Naive thymus-derived CD8-positive, alpha-beta T cell (primary cell): ENCODE measurements around the gene RAD51B. TPM values are rescaled to one million over a fixed set of nuclear protein-coding genes. Genes with fewer than 3 reads are reported as not detected.
"Not testable (repeated sequence)": the region's sequence is repeated elsewhere in the genome, so short reads cannot be mapped to it uniquely, and the experiment has no call there.

ENCODE experiments used
- ATAC-seq, 2 donors: fragments of 150-1000 bp; cut with Tn5 transposase in 1 of 2; sonication (Bioruptor Pico), chemical (Tn5 transposase) in 1 of 2; 1 replicate in 1 of 2; 2 replicates in 1 of 2; pipeline ENCODE4 v1.10.0; 2021; ENCODE audit warnings: mild to moderate bottlenecking in 2 of 2, moderate library complexity in 2 of 2
- POLR2A ChIA-PET: fragments of 350-600 bp; sonication (Branson Sonifier 250); formaldehyde crosslinking; loops from one replicate; lab custom pipeline; 2021; ENCODE audit warnings: antibody characterized with exemption; lab: Charles Lee
- DNase-seq, 10 donors: peaks; one replicate each; pipeline versions ENCODE4 v3.0.0 to v3.0.0-alpha.2; 2020 to 2022
- H3K27ac Mint-ChIP-seq, 10 donors: one replicate each; pipeline ENCODE4 v1.8.0; 2020 to 2022; ENCODE audit warnings: mild to moderate bottlenecking in 10 of 10, mixed read lengths in 10 of 10, moderate library complexity in 4 of 10, inconsistent platforms in 1 of 10
- H3K27me3 Mint-ChIP-seq, 5 donors: one replicate each; pipeline ENCODE4 v1.8.0; 2021 to 2022; ENCODE audit warnings: mixed read lengths in 5 of 5
- H3K36me3 Mint-ChIP-seq, 3 donors: one replicate each; pipeline ENCODE4 v1.8.0; 2020 to 2022; ENCODE audit warnings: mixed read lengths in 3 of 3, mild to moderate bottlenecking in 2 of 3, inconsistent platforms in 1 of 3
- H3K4me1 Mint-ChIP-seq, 4 donors: one replicate each; pipeline ENCODE4 v1.8.0; 2021 to 2022; ENCODE audit warnings: mixed read lengths in 4 of 4
- H3K4me3 Mint-ChIP-seq, 10 donors: one replicate each; pipeline ENCODE4 v1.8.0; 2020 to 2022; ENCODE audit warnings: mild to moderate bottlenecking in 10 of 10, mixed read lengths in 10 of 10, moderate library complexity in 6 of 10, inconsistent platforms in 1 of 10
- H3K9me3 Mint-ChIP-seq, 9 donors: one replicate each; pipeline ENCODE4 v1.8.0; 2020 to 2022; ENCODE audit warnings: mixed read lengths in 9 of 9, mild to moderate bottlenecking in 3 of 9, inconsistent platforms in 1 of 9, moderate library complexity in 1 of 9
- polyA plus RNA-seq, 3 donors: library from polyadenylated mRNA; unstranded; fragments of 300-500 nt; fragmentation: Illumina TruSeq; gene quantifications; one replicate each; pipeline ENCODE4 v1.2.3, GENCODE V29; 2021
- total RNA-seq, 8 experiments: library from RNA in 2 of 8; stranded (reverse) in 2 of 8; gene quantifications; one replicate each; pipeline ENCODE4 v1.2.3 and lab custom pipeline; 2021 to 2026

Gene RAD51B
- total and polyA plus RNA-seq, 5 experiments from 2014 or later, result 15.1 to 30.0 (median 26.4) TPM

- POLR2A ChIA-PET, result interaction anchor here (0.6 to 0.7 kb wide), 2 partner anchors 123 to 164 kb away, joined by 3 read pairs; no protein-coding TSS in a partner anchor
- Mint-ChIP-seq H3K9me3 (peaks cover 0 to 8% (median 0%) of the 10 kb centered on the region in 9 donors), H3K27ac (peak overlapping the region in 6 of 10 donors; percentile 2 to 64 (median 34)), H3K4me1 (peaks cover 10 to 17% (median 15%) of the 10 kb centered on the region in 4 donors), H3K36me3 (peaks cover 0 to 5% (median 4%) of the 10 kb centered on the region in 3 donors), H3K4me3 (peak overlapping the region in 7 of 10 donors; percentile 0 to 62 (median 20)), H3K27me3 (no peaks in the 10 kb centered on the region)
- ATAC-seq (peak; percentile 39 to 46), DNase-seq (peak in 3 of 10 donors; percentile 19 to 71 (median 24))
These were observed 268.9 kb downstream of the RAD51B start for GRCh38 chr14:68088451-68088854.

- POLR2A ChIA-PET, result interaction anchor here (0.6 kb wide), 1 partner anchor 163 kb away, joined by 3 read pairs; no protein-coding TSS in a partner anchor
- Mint-ChIP-seq H3K4me3 (peak overlapping the region in 6 of 10 donors; percentile 0 to 20 (median 2)), H3K36me3 (peaks cover 0 to 7% (median 5%) of the 10 kb centered on the region in 3 donors), H3K27me3 (no peaks in the 10 kb centered on the region), H3K9me3 (peaks cover 0 to 8% (median 0%) of the 10 kb centered on the region in 9 donors), H3K27ac (peak overlapping the region in 4 of 10 donors; percentile 0 to 27 (median 11)), H3K4me1 (peaks cover 12 to 17% (median 15%) of the 10 kb centered on the region in 4 donors)
- DNase-seq (no peak), ATAC-seq (no peak)
These were observed 269.7 kb downstream of the RAD51B start for GRCh38 chr14:68089146-68089731.

DNA sequence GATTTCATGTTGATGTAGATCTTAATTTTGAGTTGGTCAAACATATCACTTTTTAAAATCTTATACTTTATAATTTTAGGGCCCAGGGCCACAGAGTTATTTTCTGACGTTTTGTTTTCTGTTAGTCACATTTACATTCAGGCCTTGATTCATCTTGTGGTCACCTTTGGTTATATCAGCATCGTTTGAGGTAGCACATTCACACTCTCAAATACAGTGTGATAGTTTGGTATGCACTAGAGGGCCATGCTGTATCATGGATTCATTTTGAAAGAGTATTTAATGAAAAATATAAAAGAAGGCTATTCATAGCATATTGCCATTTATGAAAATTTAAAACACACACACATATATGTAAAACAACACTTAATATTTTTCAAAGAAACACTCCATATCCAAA, 274.6 kb downstream of the RAD51B start:
- ATAC-seq, result no peak
- H3K27me3 Mint-ChIP-seq, result no peaks in the 10 kb centered on the region

DNA sequence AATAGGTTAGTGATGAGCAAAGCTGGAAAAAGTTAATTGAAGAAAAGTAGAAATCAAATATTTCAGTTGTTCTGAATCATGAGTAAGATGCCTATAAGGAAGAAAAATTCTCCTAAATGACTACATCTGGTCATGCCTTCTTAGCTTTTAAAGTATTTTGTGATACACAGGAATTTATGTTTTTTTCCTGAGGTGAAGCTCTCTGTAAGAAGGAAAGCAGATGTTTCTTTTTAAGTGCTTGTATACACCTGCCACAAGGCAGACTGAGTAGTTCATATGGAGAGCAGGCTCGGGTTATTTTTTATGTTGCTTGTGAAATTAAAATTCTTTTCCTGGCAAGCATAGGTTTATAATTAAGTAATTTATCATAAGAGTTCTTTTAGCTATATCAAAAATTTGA, 275.2 kb downstream of the RAD51B start:
- peaks cover 0 to 21% (median 8%) of the 10 kb centered on the region in 9 donors for H3K9me3 Mint-ChIP-seq
- H3K4me1 Mint-ChIP-seq, result peaks cover 0 to 2% (median 0%) of the 10 kb centered on the region in 4 donors
- H3K4me3 Mint-ChIP-seq, result no peak overlapping the region
- H3K36me3 Mint-ChIP-seq, result peaks cover 11 to 38% (median 24%) of the 10 kb centered on the region in 3 donors
- ATAC-seq, result no peak
- POLR2A ChIA-PET, result no interaction called here
- H3K27ac Mint-ChIP-seq, result peak overlapping the region in 1 of 10 donors; percentile 5
- DNase-seq, result no peak
- H3K27me3 Mint-ChIP-seq, result no peaks in the 10 kb centered on the region

More for the DNA sequence above, 274.6 kb downstream of the RAD51B start:
- peaks cover 2 to 5% (median 4%) of the 10 kb centered on the region in 4 donors for H3K4me1 Mint-ChIP-seq
- peak overlapping the region in 1 of 10 donors; percentile 5 for H3K27ac Mint-ChIP-seq
- peaks cover 7 to 32% (median 18%) of the 10 kb centered on the region in 3 donors for H3K36me3 Mint-ChIP-seq
- no peak for DNase-seq
- peaks cover 0 to 15% (median 7%) of the 10 kb centered on the region in 9 donors for H3K9me3 Mint-ChIP-seq
- no peak overlapping the region for H3K4me3 Mint-ChIP-seq
- POLR2A ChIA-PET, result no interaction called here

DNA sequence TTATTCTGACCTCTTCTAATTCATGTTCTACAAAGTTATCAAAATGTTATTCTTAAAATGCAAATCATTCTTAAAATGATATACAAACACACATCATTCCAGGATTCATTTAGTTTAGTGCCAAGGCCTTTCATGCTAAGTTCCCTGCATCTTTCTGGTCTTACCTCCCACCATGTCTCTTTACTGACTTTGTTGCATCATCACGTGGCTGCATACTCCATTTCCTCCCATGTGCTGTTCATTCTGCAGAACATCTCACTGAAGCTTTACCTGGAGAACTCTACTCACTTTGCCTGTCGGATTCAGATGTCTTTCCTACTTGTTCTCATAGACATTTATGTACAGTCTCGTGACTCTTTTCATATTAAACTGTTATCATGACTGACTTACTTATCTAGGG, 278.1 kb downstream of the RAD51B start:
- no peak for ATAC-seq
- H3K36me3 Mint-ChIP-seq, result peaks cover 31 to 58% (median 43%) of the 10 kb centered on the region in 3 donors
- peaks cover 0 to 40% (median 23%) of the 10 kb centered on the region in 9 donors for H3K9me3 Mint-ChIP-seq
- no peak overlapping the region for H3K27ac Mint-ChIP-seq
- DNase-seq, result no peak
- no peaks in the 10 kb centered on the region for H3K27me3 Mint-ChIP-seq
- no peak overlapping the region for H3K4me3 Mint-ChIP-seq
- H3K4me1 Mint-ChIP-seq, result peaks cover 0 to 2% (median 0%) of the 10 kb centered on the region in 4 donors
- POLR2A ChIA-PET, result no interaction called here

DNA sequence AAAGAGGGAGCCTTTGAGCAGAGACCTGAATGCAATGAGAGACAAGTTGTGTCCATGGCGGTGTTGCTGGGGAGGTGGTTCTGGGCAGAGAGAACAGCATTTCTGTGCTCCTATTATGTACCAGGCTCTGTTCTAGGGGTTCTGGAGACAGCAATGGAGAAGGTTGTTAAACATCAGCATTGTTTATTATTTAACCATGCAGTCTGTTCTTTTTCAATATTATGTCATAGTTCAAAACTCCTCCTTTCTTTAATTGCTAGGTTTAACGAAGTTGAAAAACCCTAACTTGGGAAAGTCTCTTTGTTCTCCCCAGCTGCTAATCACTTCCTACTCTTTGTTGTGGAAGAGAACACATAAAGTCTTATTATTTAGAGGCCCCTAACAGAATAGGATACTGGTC, 279.3 kb downstream of the RAD51B start:
- POLR2A ChIA-PET, result no interaction called here
- ATAC-seq, result no peak
- Mint-ChIP-seq H3K4me1 (peaks cover 0 to 1% (median 0%) of the 10 kb centered on the region in 4 donors), H3K4me3 (no peak overlapping the region), H3K27me3 (no peaks in the 10 kb centered on the region), H3K9me3 (peaks cover 0 to 40% (median 26%) of the 10 kb centered on the region in 9 donors), H3K36me3 (peaks cover 28 to 60% (median 43%) of the 10 kb centered on the region in 3 donors), H3K27ac (no peak overlapping the region)
- no peak for DNase-seq

DNA sequence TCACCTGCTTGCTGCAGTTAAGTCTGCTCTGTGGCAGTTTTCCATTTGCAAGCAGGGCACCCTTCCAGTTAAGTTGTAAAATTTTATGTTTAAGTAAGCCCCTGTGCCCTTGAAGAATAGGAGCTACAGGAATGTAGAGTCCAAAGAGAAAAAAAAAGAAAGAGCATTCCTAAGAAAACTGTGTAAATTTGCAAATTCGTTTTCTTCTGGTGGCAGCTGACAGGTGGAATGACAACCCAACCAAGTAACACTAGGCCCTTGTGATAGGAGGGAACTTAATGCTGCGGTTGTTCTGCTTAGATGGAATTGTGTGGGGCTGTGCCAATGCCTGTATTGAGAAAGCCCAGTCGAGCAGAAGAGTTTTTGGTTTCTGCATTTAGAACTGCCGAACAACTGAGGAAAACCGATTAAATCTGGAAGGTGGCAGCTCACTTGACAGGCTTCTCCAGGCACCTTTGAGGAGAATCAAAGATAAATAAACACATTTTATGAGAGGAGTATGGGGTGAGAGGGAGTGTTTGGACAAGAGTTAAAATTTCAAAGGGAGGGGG, 280.0 kb downstream of the RAD51B start:
- POLR2A ChIA-PET, result no interaction called here
- Mint-ChIP-seq H3K36me3 (peaks cover 28 to 60% (median 43%) of the 10 kb centered on the region in 3 donors), H3K4me3 (no peak overlapping the region), H3K27ac (no peak overlapping the region), H3K4me1 (peaks cover 0 to 2% (median 0%) of the 10 kb centered on the region in 4 donors), H3K9me3 (peaks cover 0 to 40% (median 26%) of the 10 kb centered on the region in 9 donors), H3K27me3 (no peaks in the 10 kb centered on the region)
- no peak for DNase-seq
- no peak for ATAC-seq

GRCh38 chr14:68101715-68102301, 282.2 kb downstream of the RAD51B start:
- DNase-seq, POLR2A ChIA-PET, H3K4me3 Mint-ChIP-seq, H3K4me1 Mint-ChIP-seq, ATAC-seq, H3K27me3 Mint-ChIP-seq: not testable (repeated sequence)
- Mint-ChIP-seq H3K36me3 (peaks cover 28 to 52% (median 38%) of the 10 kb centered on the region in 3 donors), H3K27ac (peak overlapping the region in 1 of 10 donors; percentile 53), H3K9me3 (peaks cover 0 to 40% (median 26%) of the 10 kb centered on the region in 9 donors)

- POLR2A ChIA-PET, result no interaction called here
- Mint-ChIP-seq H3K9me3 (peaks cover 0 to 35% (median 19%) of the 10 kb centered on the region in 9 donors), H3K4me1 (peaks cover 0 to 2% (median 0%) of the 10 kb centered on the region in 4 donors), H3K4me3 (no peak overlapping the region), H3K27ac (no peak overlapping the region), H3K36me3 (peaks cover 25 to 37% (median 28%) of the 10 kb centered on the region in 3 donors), H3K27me3 (no peaks in the 10 kb centered on the region)
- ATAC-seq (no peak), DNase-seq (no peak)
These were observed 284.3 kb downstream of the RAD51B start for GRCh38 chr14:68103853-68104252.

- Mint-ChIP-seq H3K4me3 (no peak overlapping the region), H3K4me1 (peaks cover 0 to 8% (median 3%) of the 10 kb centered on the region in 4 donors), H3K9me3 (peaks cover 0 to 31% (median 19%) of the 10 kb centered on the region in 9 donors), H3K27ac (no peak overlapping the region), H3K36me3 (peaks cover 21 to 30% (median 26%) of the 10 kb centered on the region in 3 donors), H3K27me3 (no peaks in the 10 kb centered on the region)
- POLR2A ChIA-PET, result no interaction called here
- ATAC-seq, result no peak
- no peak for DNase-seq
These were observed 284.9 kb downstream of the RAD51B start for GRCh38 chr14:68104518-68104917.

DNA sequence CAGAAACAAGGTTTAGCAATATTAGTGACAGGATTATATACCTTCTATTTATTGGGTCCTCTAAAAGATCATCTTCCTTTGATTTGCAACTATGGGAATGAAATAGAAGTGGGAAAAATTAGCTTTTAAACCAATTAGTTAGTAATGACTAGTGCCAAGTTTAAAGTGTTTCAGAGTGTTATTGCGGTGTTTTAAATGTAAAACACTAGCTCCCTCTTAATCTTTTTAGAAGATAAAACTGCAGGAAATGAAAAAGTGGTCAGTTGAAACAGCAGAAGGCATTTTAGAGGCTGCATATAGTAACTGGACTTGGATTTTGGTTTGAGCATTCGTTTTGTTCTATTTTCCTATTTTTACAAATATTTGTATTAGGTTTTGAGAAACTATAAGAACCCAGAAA, 286.2 kb downstream of the RAD51B start:
- Mint-ChIP-seq H3K4me1 (peaks cover 0 to 12% (median 6%) of the 10 kb centered on the region in 4 donors), H3K36me3 (peaks cover 10 to 21% (median 17%) of the 10 kb centered on the region in 3 donors), H3K4me3 (no peak overlapping the region), H3K9me3 (peaks cover 0 to 22% (median 10%) of the 10 kb centered on the region in 9 donors), H3K27ac (no peak overlapping the region), H3K27me3 (no peaks in the 10 kb centered on the region)
- DNase-seq, result no peak
- no peak for ATAC-seq
- POLR2A ChIA-PET, result no interaction called here

GRCh38 chr14:68106456-68106855, 286.9 kb downstream of the RAD51B start:
- peaks cover 4 to 12% (median 9%) of the 10 kb centered on the region in 4 donors for H3K4me1 Mint-ChIP-seq
- no peak for ATAC-seq
- H3K27me3 Mint-ChIP-seq, result no peaks in the 10 kb centered on the region
- H3K27ac Mint-ChIP-seq, result no peak overlapping the region
- peaks cover 0 to 15% (median 7%) of the 10 kb centered on the region in 9 donors for H3K9me3 Mint-ChIP-seq
- H3K36me3 Mint-ChIP-seq, result peaks cover 6 to 15% (median 12%) of the 10 kb centered on the region in 3 donors
- no peak overlapping the region for H3K4me3 Mint-ChIP-seq
- POLR2A ChIA-PET, result no interaction called here
- no peak for DNase-seq
